ENCODE measurements around the gene MTMR12. TPM values are rescaled to one million over a fixed set of nuclear protein-coding genes. Genes with fewer than 3 reads are reported as not detected.
"Not testable (repeated sequence)": the region's sequence is repeated elsewhere in the genome, so short reads cannot be mapped to it uniquely, and the experiment has no call there.

Gene MTMR12
- total and polyA plus RNA-seq, 11 donors, result 3.4 to 28.7 (median 19.4) TPM

GRCh38 chr5:32287525-32287924 lies 25.2 kb downstream of the MTMR12 start:
- ATAC-seq; intact Hi-C loops (cut with DNase I); H3K4me3 ChIP-seq; H3K9me3 ChIP-seq; H3K27me3 ChIP-seq; DNase-seq; H3K36me3 ChIP-seq; H3K27ac ChIP-seq: not testable (repeated sequence)
- WGBS, 4 donors, result 72 to 77% (median 73%) methylated on average over 3 of the region's 3 CpGs
- H3K4me1 ChIP-seq, result peaks cover 0 to 17% (median 2%) of the 10 kb centered on the region in 12 donors

GRCh38 chr5:32285510-32286138 lies 27.1 kb downstream of the MTMR12 start:
- intact Hi-C loops (cut with DNase I), result no loop called here
- Histone ChIP-seq H3K27ac (no peak overlapping the region), H3K9me3 (no peaks in the 10 kb centered on the region), H3K36me3 (peaks cover 0 to 5% (median 0%) of the 10 kb centered on the region in 9 donors), H3K4me3 (no peak overlapping the region), H3K27me3 (no peaks in the 10 kb centered on the region), H3K4me1 (peaks cover 0 to 15% (median 4%) of the 10 kb centered on the region in 12 donors)
- no peak for DNase-seq
- no peak for ATAC-seq
- WGBS, 4 donors, result 85 to 91% (median 88%) methylated on average over 5 of the region's 5 CpGs
- TF ChIP-seq POLR2A (IDR thresholded peaks at IDR 0.05) (no peak), CTCF (IDR thresholded peaks at IDR 0.05) (no peak)

GRCh38 chr5:32283539-32284377 lies 29.0 kb downstream of the MTMR12 start:
- H3K27me3 ChIP-seq, result no peaks in the 10 kb centered on the region
- no peak overlapping the region for H3K4me3 ChIP-seq
- WGBS, 4 donors, result 91 to 98% (median 94%) methylated on average over 9 of the region's 9 CpGs
- DNase-seq, result no peak
- TF ChIP-seq POLR2A (IDR thresholded peaks at IDR 0.05) (no peak), CTCF (IDR thresholded peaks at IDR 0.05) (no peak)
- ATAC-seq, result no peak
- peaks cover 0 to 5% (median 0%) of the 10 kb centered on the region in 9 donors for H3K36me3 ChIP-seq
- peaks cover 0 to 17% (median 6%) of the 10 kb centered on the region in 12 donors for H3K4me1 ChIP-seq
- H3K9me3 ChIP-seq, result no peaks in the 10 kb centered on the region
- H3K27ac ChIP-seq, result no peak overlapping the region
- intact Hi-C loops (cut with DNase I), result no loop called here

DNA sequence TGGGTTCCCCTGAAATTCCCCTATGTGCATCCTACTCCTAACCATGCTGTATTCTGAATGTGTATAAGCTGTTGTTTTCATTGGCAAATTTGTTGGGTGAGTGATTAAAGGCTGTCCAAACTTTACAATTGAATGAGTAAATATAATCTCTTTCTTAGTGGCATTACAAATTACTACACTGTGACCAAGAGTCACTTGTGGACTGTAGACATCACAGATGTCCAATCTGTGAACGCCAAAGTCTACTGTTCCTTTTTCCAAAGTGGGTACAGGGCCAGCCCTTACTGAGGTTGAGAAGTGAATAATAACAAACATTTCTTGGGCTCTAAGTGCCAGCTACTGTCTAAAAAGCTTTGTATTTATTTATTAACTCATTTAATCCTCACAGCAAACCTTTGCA lies 29.7 kb downstream of the MTMR12 start:
- H3K9me3 ChIP-seq, result no peaks in the 10 kb centered on the region
- 81 to 88% (median 85%) methylated on average over 1 of the region's 1 CpG for whole genome bisulfite sequencing, 4 donors
- no peak overlapping the region for H3K4me3 ChIP-seq
- no peak overlapping the region for H3K27ac ChIP-seq
- no peaks in the 10 kb centered on the region for H3K27me3 ChIP-seq
- peaks cover 0 to 23% (median 11%) of the 10 kb centered on the region in 12 donors for H3K4me1 ChIP-seq
- ATAC-seq (no peak), DNase-seq (no peak)
- intact Hi-C loops (cut with DNase I), result no loop called here
- TF ChIP-seq POLR2A (IDR thresholded peaks at IDR 0.05) (no peak), CTCF (IDR thresholded peaks at IDR 0.05) (no peak)
- peaks cover 0 to 5% (median 0%) of the 10 kb centered on the region in 9 donors for H3K36me3 ChIP-seq
